ENCODE results near the gene LAMC3. TPM values are rescaled to one million over a fixed set of nuclear protein-coding genes. Genes with fewer than 3 reads are reported as not detected.
"Not testable (repeated sequence)": the region's sequence is repeated elsewhere in the genome, so short reads cannot be mapped to it uniquely, and the experiment has no call there.

The LAMC3 gene
- total and polyA plus RNA-seq, 5 experiments from 2014 or later, result 0.02 to 7.2 (median 6.9) TPM; not detected in 2

DNA sequence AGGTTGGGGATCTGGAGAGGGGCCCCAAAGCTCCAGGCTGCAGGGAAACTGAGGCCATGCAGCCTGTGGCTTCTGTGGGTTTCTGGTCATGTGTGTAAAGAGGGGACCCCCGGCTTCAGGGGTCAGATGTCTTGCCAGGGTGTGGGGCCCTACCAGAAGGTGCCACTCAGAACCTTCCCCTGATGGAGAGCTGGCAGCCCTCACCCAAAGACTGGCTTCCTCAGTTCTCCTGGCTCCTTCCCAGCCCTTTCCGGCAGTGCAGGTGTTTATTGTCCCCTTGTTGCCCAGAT lies 11.6 kb upstream of the LAMC3 start:
- Mint-ChIP-seq H3K9me3 (no peaks in the 10 kb centered on the region), H3K4me1 (peaks cover 0 to 9% (median 4%) of the 10 kb centered on the region in 4 donors)
- no peak for DNase-seq

DNA sequence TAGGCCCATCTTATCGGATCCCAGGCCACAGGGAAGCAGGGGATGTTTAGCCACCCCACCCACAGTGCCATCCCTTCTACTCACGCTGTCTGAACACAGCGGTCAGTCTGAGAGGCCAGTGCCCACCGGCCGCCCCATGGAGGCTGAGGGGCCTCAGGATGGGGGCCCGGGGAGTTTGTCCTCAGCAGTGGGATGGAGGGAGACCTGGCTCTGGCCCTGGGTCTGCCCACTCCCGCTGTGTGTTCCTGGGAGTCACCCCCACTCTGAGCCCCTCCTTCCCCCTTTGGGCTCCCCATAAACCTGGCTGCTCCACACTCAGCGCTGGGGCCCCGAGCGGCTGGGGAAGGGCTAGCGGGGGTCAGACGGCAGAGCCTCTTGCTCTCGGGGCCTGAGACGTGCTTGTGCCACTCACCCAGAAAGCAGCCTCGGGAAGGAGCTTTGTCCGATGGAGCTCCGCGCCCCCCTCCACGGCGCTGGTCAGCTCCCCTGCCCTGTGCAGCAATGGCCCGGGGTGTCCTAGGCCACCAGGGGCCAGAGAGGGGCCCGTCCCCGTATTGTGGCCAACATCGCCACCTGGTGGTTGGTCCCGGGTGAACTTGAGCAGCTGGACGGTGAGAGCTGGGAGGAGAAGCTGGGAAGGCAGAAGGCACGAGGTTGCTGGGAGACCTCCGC lies 10.9 kb upstream of the LAMC3 start:
- no peak overlapping the region for H3K4me3 Mint-ChIP-seq
- no peak overlapping the region for H3K27ac Mint-ChIP-seq
- no peak for ATAC-seq
- peaks cover 0 to 9% (median 4%) of the 10 kb centered on the region in 4 donors for H3K4me1 Mint-ChIP-seq
- no peaks in the 10 kb centered on the region for H3K36me3 Mint-ChIP-seq
- DNase-seq, result peak in 1 of 10 donors; percentile 6
- no peaks in the 10 kb centered on the region for H3K9me3 Mint-ChIP-seq
- POLR2A ChIA-PET, result no interaction called here
- H3K27me3 Mint-ChIP-seq, result peaks cover 6 to 39% (median 21%) of the 10 kb centered on the region in 5 donors

More for the DNA sequence above, 11.6 kb upstream of the LAMC3 start:
- Mint-ChIP-seq H3K36me3 (no peaks in the 10 kb centered on the region), H3K4me3 (no peak overlapping the region), H3K27me3 (peaks cover 6 to 31% (median 18%) of the 10 kb centered on the region in 5 donors), H3K27ac (no peak overlapping the region)
- POLR2A ChIA-PET, result no interaction called here
- no peak for ATAC-seq

DNA sequence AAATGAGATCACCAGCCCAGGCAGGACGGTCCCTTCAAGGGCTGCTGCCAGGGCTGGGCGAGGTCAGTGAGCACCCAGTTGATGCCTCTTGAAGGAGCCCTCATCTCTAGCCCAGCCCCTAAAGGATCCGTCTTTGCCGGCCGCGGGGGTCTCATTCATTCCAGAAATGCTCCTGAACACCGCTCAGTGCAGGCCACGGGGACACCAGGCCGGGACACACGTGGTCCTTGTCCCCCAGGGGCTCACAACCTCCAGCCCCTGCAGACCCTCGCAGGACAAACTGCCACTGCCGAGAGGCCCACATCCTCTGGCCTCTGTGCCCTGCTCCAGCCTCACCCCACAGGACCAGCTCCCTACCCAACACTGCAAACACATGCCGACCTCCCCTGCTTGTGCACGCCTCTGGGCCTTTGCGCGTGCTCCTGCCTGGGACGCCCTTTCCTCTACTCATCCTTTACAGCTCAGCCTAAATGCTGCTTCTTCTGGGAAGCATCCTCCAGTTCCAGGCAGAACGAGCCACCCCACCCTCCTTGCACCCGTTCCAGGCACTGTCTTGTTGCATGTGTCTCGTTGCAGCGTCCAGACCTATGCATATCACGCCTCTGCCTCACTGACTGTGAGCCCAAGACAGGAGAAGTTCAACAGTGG lies 10.3 kb upstream of the LAMC3 start:
- DNase-seq (no peak), ATAC-seq (no peak)
- peaks cover 6 to 39% (median 21%) of the 10 kb centered on the region in 5 donors for H3K27me3 Mint-ChIP-seq
- POLR2A ChIA-PET, result no interaction called here
- no peak overlapping the region for H3K4me3 Mint-ChIP-seq
- H3K27ac Mint-ChIP-seq, result no peak overlapping the region
- peaks cover 0 to 9% (median 4%) of the 10 kb centered on the region in 4 donors for H3K4me1 Mint-ChIP-seq
- H3K36me3 Mint-ChIP-seq, result no peaks in the 10 kb centered on the region
- no peaks in the 10 kb centered on the region for H3K9me3 Mint-ChIP-seq

DNA sequence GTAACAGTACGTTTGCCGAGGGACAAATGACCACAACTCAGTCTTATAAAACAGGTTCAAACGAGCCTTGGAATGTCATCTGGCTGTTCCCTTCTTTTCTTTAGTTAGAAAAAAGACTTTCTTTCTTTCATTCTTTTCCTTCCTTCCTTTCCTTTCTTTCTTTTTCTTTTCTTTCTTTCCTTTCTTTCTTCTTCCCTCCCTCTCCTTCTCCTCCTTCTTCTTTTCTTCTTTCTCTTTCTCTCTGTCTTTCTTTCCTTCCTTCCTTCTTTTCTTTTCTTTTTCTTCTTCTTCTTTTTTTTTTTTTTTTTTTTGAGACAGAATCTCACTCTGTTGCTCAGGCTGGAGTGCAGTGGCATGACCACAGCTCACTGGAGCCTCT lies 9.7 kb upstream of the LAMC3 start:
- Mint-ChIP-seq H3K4me3 (no peak overlapping the region), H3K27ac (no peak overlapping the region), H3K27me3 (peaks cover 6 to 39% (median 21%) of the 10 kb centered on the region in 5 donors), H3K36me3 (no peaks in the 10 kb centered on the region), H3K4me1 (peaks cover 0 to 9% (median 4%) of the 10 kb centered on the region in 4 donors), H3K9me3 (no peaks in the 10 kb centered on the region)
- DNase-seq, result no peak
- POLR2A ChIA-PET, result no interaction called here
- ATAC-seq, result no peak

DNA sequence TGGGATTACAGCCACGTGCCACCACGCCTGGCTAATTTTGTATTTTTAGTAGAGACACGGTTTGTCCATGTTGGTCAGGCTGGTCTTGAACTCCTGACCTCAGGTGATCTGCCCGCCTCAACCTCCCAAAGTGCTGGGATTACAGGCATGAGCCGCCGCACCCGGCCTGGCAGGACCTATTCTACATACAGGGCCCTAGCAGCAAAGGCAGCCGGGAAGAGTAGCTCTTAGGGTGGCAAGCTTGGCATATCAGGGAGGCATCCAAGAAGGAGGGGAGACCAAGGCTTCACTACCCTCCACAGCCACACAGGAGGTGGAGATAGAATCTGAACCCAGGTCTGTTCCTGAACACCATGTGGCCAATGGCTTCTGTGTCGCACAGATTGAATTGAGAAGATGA lies 8.4 kb upstream of the LAMC3 start:
- H3K9me3 Mint-ChIP-seq, H3K4me3 Mint-ChIP-seq, H3K36me3 Mint-ChIP-seq, ATAC-seq, H3K27ac Mint-ChIP-seq, POLR2A ChIA-PET, H3K4me1 Mint-ChIP-seq, DNase-seq: not testable (repeated sequence)
- peaks cover 6 to 39% (median 25%) of the 10 kb centered on the region in 5 donors for H3K27me3 Mint-ChIP-seq

DNA sequence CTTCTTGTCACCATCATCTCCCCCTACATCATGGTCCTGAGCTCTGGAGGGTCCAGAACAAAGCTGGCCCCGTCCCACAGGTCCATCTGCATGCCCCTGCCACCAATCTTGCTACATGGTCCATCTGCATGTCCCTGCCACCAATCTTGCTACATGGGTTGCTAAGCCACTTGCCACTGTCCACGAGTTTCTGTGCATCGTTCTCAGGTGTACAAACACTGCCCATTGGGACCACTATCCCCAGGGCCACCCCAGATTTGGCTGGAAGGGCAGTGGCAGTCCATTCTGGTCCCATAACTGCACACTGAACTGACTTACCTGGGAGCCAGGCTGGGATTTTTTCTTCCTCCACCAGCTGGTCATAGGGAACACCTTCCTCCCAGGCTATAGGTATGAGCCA lies 8.0 kb upstream of the LAMC3 start:
- H3K27ac Mint-ChIP-seq, result no peak overlapping the region
- peaks cover 0 to 2% (median under 1%) of the 10 kb centered on the region in 4 donors for H3K4me1 Mint-ChIP-seq
- no peak overlapping the region for H3K4me3 Mint-ChIP-seq
- no peaks in the 10 kb centered on the region for H3K36me3 Mint-ChIP-seq
- POLR2A ChIA-PET, result interaction anchor here (0.5 kb wide), 1 partner anchor 951 kb away, joined by 3 read pairs; no protein-coding TSS in a partner anchor
- ATAC-seq, result no peak
- peaks cover 0 to 4% (median 0%) of the 10 kb centered on the region in 9 donors for H3K9me3 Mint-ChIP-seq
- DNase-seq, result no peak
- H3K27me3 Mint-ChIP-seq, result peaks cover 6 to 39% (median 25%) of the 10 kb centered on the region in 5 donors

DNA sequence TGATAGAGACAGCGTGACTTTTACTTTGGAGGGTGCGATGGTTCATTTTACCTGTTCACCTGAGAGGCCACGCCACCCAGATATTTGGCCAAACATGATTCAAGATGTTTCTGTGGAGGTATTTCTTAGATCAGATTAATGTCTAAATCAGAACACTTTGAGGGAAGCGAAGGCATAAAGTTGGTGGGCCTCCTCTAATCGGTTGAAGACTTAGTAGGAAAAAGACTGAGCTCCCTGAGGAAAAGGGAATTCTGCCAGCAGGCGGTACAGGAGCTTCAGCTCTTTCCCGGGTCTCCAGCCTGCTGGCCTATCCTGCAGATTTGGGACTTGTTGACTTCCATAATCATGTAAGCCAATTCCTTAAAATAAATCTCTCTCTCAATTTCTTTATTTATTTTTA lies 7.0 kb upstream of the LAMC3 start:
- no peaks in the 10 kb centered on the region for H3K36me3 Mint-ChIP-seq
- ATAC-seq (no peak), DNase-seq (no peak)
- H3K4me1 Mint-ChIP-seq, result peaks cover 0 to 2% (median under 1%) of the 10 kb centered on the region in 4 donors
- H3K27me3 Mint-ChIP-seq, result peaks cover 8 to 39% (median 26%) of the 10 kb centered on the region in 5 donors
- H3K9me3 Mint-ChIP-seq, result peaks cover 0 to 4% (median 0%) of the 10 kb centered on the region in 9 donors
- POLR2A ChIA-PET, result no interaction called here
- no peak overlapping the region for H3K4me3 Mint-ChIP-seq
- H3K27ac Mint-ChIP-seq, result no peak overlapping the region

DNA sequence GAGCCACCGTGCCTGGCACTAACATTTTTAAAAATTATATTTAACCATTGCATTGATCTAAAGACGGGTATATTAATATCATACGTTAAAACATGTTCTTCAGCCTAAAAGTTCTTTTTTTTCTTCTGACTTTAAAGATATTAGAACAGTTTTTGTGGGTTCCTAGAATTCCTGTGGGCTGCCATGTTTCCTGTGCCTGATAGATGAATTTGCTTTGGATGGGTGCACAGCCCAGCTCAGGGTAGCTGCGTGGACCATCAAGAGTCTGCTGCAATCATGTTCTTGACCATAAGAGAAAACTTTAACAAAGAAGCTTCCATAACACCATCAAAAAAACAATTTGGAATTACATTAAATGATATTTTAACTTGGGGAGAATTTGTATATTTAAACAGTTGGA lies 2.4 kb upstream of the LAMC3 start:
- POLR2A ChIA-PET, result interaction anchor here (0.7 kb wide), 1 partner anchor 745 kb away, joined by 3 read pairs; no protein-coding TSS in a partner anchor
- Mint-ChIP-seq H3K27ac (no peak overlapping the region), H3K4me1 (peaks cover 0 to 5% (median 1%) of the 10 kb centered on the region in 4 donors), H3K27me3 (peaks cover 5 to 52% (median 30%) of the 10 kb centered on the region in 5 donors), H3K9me3 (peaks cover 0 to 4% (median 0%) of the 10 kb centered on the region in 9 donors), H3K36me3 (no peaks in the 10 kb centered on the region), H3K4me3 (no peak overlapping the region)
- DNase-seq (no peak), ATAC-seq (no peak)

DNA sequence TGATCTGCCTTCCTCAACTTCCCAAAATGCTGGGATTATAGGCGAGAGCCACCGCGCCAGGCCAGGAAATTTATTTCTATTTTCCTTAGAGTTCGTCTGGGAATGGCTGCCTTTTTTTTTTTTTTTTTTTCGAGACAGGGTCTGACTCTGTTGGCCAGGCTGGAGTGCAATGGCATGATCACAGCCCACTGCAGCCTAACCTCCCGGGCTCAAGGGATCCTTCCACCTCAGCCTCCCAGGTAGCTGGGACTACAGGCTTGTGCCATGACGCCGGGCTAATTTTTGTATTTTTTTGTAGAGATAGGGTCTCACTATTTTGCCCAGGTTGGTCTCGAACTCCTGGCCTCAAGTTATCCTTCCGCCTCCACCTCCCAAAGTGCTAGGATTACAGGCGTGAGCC lies 888 bp upstream of the LAMC3 start:
- ATAC-seq (no peak), DNase-seq (no peak)
- Mint-ChIP-seq H3K4me1 (peaks cover 0 to 5% (median 1%) of the 10 kb centered on the region in 4 donors), H3K36me3 (no peaks in the 10 kb centered on the region), H3K9me3 (peaks cover 0 to 4% (median 0%) of the 10 kb centered on the region in 9 donors), H3K4me3 (peak overlapping the region in 1 of 10 donors; percentile 48), H3K27ac (no peak overlapping the region), H3K27me3 (peaks cover 5 to 47% (median 24%) of the 10 kb centered on the region in 5 donors)
- POLR2A ChIA-PET, result no interaction called here

DNA sequence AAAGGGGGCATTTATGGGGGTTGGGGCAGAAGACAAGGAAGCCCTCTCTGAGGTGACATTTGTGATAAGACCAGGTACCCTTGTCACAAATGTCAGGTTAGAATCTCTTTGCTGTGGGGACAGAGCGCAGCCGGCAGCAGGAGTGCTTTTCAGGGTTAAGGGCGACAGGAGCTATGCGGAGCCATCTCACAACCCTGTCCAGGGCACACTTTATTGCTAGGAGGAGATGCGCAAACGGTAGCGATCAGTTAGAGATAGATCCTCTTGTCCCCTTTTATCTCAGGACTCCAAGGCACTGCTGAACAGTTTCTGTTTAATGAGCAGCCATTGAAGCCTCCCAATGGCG lies 438 bp upstream of the LAMC3 start:
- no peaks in the 10 kb centered on the region for H3K36me3 Mint-ChIP-seq
- no peak for DNase-seq
- H3K4me3 Mint-ChIP-seq, result peak overlapping the region in 7 of 10 donors; percentile 28 to 48 (median 40)
- POLR2A ChIA-PET, result no interaction called here
- H3K9me3 Mint-ChIP-seq, result peaks cover 0 to 4% (median 0%) of the 10 kb centered on the region in 9 donors
- peaks cover 5 to 51% (median 24%) of the 10 kb centered on the region in 5 donors for H3K27me3 Mint-ChIP-seq
- H3K4me1 Mint-ChIP-seq, result peaks cover 0 to 5% (median 1%) of the 10 kb centered on the region in 4 donors
- no peak for ATAC-seq
- no peak overlapping the region for H3K27ac Mint-ChIP-seq

DNA sequence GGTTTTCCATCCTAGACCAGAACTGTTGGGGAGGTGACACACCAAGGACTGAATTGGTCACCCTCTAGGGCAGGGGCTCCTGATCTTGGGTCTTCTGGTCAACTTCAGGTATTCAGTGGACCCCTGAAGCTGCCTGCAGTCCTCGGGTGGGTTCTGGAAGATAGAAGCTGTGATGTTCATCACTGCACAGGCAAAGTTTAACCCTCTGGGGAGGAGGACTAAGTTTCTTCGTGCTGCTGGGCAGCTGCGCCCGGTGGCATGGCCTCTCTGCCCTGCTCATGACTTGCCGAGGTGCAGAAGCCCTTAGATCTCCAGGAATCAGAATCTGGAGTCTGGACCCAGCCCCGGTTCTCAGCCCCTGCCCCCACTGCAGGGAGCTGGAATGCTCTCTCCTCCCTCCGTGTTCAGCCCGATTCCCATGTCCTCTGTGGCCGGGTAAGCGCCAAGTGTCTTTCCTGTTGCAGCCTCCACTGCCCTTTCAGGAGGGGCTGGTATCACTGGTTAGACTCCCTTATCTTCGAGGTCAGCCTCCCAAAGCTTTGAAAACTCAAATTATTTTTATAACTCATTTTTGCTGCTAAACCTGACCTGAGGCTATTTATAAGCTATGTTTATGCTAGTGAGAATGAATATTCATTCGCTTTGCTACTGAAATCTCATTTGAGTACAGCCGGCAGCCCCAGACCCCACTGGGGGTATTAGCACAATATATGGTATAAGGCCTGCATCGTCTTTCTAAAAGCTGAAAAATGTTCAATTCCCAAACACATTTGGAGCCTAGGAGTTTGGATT lies 1.7 kb downstream of the LAMC3 start:
- POLR2A ChIA-PET, result no interaction called here
- H3K4me1 Mint-ChIP-seq, result peaks cover 0 to 5% (median 1%) of the 10 kb centered on the region in 4 donors
- ATAC-seq (no peak), DNase-seq (no peak)
- peak overlapping the region in 1 of 10 donors; percentile 38 for H3K27ac Mint-ChIP-seq
- no peak overlapping the region for H3K4me3 Mint-ChIP-seq
- peaks cover 0 to 2% (median 0%) of the 10 kb centered on the region in 9 donors for H3K9me3 Mint-ChIP-seq
- H3K36me3 Mint-ChIP-seq, result no peaks in the 10 kb centered on the region
- H3K27me3 Mint-ChIP-seq, result peaks cover 4 to 67% (median 28%) of the 10 kb centered on the region in 5 donors

DNA sequence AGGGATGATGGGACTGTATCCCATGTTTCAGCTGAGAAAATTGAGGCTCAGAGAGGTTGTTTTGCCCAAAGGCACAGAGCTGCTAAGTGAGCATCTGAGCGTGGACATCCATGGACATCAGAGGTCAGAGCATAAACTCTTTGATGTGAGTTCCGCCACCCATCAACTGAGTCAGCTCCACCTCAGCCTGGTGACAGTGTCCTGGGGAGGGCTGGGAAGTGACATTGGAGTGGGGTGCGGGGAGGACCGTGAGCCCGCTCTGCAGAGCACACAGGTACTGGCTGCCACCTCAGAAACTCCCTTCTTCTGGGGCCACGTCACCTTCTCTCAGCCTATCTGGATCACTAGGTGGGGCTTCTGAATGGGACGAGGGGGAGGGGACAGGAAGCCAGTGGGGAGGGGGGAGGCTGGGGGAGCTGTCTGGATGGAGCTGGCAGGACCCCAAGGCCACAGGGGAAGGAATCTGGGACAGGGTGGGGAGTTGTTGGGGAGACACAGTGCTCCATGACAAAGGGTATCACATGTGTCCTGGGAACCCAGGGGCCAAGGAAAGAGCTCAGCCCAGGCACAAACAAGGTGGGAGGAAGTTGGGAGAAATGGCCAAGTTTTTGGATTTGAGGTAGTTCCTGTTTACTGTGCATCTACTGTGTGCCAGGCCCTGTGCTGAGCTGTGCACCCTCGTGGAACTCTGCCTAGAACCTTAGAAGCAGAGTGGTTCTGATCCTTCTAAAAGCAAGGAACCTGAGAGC lies 2.5 kb downstream of the LAMC3 start:
- H3K9me3 Mint-ChIP-seq, result peaks cover 0 to 2% (median 0%) of the 10 kb centered on the region in 9 donors
- H3K4me3 Mint-ChIP-seq, result no peak overlapping the region
- peaks cover 0 to 5% (median 1%) of the 10 kb centered on the region in 4 donors for H3K4me1 Mint-ChIP-seq
- ATAC-seq, result no peak
- POLR2A ChIA-PET, result no interaction called here
- no peaks in the 10 kb centered on the region for H3K36me3 Mint-ChIP-seq
- no peak overlapping the region for H3K27ac Mint-ChIP-seq
- DNase-seq, result no peak
- peaks cover 8 to 71% (median 33%) of the 10 kb centered on the region in 5 donors for H3K27me3 Mint-ChIP-seq
